GM19043 (cell line): ENCODE results near the gene CERS1.

Experiments used
- ATAC-seq: cut with Tn5 transposase; IDR thresholded peaks from one replicate; pipeline ENCODE4 v1.9.1; 2021; ENCODE audit warnings: low read depth; ENCODE audit not compliant: unreplicated experiment

The CERS1 gene

GRCh38 chr19:18895824-18896341 lies at the start of gene CERS1:
Gene CERS1, minus strand, starts transcription at chr19:18896158. Its CDS starts 86 bp downstream, at chr19:18896072.
- ATAC-seq, result no peak

- no peak for ATAC-seq
Measured at GRCh38 chr19:18945297-18945696, 49.3 kb upstream of the CERS1 start.

- no peak for ATAC-seq
Measured at GRCh38 chr19:18943465-18943864, 47.5 kb upstream of the CERS1 start.

GRCh38 chr19:18942692-18943091 lies 46.7 kb upstream of the CERS1 start:
- ATAC-seq, result no peak

- ATAC-seq, result no peak
Measured at GRCh38 chr19:18941628-18942354, 45.8 kb upstream of the CERS1 start.

- no peak for ATAC-seq
Measured at GRCh38 chr19:18940769-18941627, 45.0 kb upstream of the CERS1 start, which contains the start of gene HOMER3. Gene HOMER3, minus strand, starts transcription at chr19:18941217. Its CDS starts 2,235 bp downstream, at chr19:18938982.

DNA sequence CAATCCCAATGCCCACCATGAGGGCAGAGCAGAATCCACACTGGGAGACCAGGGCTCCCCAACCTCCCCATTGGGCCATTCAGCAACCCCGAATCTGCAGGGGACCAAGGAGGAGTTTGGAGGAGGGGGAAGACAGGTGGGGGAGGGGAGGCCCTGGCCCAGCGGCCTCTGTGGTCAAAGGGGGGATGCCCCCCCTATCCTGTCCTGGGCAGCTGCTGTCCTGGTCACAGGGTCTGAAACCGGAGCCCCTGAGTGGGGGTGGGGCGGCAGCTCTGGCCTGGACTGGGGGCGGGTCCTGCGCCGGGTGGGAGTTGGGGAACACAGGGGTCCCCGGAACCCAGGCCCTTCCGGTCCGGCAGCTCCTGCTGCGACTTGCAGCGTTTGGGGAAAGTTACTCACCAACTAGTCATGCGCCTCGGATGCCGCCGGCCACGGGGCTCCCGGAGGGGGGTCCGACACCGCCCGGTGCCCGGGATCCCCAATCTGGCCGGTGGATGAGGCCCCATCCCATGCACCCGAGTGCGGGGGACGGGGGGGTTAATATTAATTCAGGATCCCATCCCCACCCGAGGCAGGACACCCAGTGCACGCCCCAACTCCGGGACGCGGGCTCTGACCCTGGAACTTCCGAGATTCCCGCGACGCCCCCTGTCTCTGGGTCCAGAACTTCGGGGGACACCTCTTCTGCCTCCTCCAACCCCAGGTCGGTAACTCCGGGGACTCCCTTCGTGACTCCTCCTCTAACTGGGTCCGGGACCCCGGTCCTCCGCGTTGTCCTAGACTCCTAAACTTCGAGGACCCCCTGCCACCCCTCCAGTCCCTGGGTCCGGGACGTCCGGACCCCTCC lies 44.2 kb upstream of the CERS1 start:
- no peak for ATAC-seq

DNA sequence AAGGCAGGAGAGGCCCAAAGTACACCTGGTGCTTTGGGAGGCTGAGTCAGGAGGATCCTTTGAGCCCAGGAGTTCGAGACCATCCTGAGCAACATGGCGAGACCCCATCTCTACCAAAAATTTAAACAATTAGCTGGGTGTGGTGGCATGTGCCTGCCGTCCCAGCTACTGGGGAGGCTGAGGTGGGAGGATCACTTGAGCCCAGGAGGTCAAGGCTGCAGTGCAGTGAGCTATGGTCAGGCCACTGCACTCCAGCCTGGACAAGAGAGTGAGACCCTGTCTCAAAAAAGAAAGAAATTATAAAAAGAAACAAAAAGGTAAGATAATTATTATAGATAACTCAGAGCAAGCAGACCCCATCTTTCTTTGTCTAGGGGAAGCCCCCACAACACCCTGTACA lies 43.2 kb upstream of the CERS1 start:
- no peak for ATAC-seq

DNA sequence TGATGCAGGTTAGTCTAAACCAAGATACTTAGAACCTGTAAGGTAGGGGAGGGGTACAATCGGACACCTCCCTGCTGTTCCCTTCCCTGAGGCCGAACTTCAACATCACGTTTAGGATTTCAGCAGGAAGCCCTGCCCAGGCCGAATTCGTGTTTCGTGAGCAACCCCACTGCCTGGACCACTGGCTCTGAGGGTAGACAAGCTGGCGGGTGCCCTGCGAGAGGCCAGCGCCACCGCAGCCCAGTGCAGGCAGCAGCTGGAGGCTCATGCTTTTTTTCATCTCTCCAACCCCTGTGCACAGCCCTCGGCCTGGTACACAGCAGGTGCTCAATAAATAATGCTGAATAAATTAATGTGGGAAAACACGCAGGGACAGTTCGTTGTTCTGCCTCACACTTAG lies 37.3 kb upstream of the CERS1 start:
- ATAC-seq, result no peak

GRCh38 chr19:18932216-18932841 lies 36.4 kb upstream of the CERS1 start:
- no peak for ATAC-seq

GRCh38 chr19:18931316-18932162 lies 35.6 kb upstream of the CERS1 start:
- ATAC-seq, result no peak

DNA sequence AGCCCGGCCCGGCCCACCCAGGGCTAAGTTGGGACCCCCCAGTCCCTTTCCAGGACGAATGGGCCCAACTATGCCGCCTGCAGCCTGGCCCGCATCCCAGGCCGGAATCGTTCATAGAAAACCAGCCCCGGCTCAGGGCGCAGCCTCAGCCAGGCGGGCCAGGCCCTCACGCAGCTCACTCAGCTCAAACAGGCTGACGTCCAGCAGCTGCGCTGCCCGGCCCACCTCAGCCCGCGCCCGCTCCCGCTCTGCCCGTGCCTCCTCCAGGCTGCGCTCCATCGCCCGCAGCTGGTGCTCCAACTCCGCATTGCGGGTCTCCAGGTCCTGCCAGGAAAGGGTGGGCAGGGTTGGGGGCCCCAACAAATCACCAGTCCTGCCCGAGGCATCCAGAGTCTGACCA lies 33.4 kb upstream of the CERS1 start:
- no peak for ATAC-seq

GRCh38 chr19:18928018-18928805 lies 32.3 kb upstream of the CERS1 start:
- ATAC-seq, result no peak

DNA sequence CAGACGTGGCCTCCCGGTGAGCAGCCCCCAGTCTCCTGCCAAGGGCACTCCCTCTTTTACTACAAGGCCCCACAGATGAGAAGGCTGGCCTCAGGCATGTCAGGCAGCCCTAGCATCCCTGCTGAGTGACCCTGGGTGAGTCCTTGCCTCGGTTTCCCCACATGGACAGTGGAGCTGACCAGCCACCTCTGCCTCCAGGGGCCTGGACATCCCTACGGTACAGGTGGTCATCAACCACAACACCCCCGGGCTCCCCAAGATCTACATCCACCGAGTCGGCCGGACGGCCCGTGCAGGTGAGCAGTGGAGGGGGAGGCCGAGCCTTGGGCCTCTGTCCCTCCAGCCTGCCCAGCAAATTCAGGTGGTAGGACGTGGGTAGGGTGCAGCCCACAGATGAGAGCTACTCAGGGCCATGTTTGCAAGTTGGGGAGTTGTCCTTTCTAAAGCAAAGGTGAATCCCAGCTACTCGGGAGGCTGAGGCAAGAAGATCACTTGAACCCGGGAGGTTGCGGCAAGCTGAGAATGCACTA lies 28.8 kb upstream of the CERS1 start:
- no peak for ATAC-seq

DNA sequence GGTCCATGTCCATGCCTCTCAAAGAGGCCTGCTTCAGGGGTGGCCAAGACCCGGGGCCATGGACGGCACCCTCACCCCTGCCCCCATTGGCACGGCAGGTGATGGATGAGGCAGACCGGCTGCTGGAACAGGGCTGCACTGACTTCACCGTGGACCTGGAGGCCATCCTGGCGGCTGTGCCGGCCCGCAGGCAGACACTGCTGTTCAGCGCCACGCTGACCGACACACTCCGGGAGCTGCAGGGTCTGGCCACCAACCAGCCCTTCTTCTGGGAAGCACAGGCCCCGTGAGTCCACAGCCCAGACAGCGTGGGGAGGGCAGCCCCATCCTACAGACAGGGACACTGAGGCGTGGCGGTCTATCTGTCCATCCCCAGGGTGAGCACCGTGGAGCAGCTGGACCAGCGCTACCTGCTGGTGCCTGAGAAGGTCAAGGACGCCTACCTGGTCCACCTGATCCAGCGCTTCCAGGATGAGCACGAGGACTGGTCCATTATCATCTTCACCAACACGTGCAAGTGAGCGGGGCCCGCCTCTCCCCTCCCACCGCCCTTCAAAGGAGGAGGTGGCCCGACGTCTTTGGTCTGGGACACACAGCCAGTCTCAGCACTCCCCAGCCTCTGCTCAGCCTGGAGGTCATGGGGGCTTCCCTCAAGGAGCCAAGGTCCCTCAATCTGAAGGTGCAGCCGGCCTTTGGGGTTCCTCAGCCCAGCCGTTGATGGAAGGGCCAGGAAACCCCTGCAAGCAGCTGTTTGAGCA lies 26.4 kb upstream of the CERS1 start:
- ATAC-seq, result no peak

DNA sequence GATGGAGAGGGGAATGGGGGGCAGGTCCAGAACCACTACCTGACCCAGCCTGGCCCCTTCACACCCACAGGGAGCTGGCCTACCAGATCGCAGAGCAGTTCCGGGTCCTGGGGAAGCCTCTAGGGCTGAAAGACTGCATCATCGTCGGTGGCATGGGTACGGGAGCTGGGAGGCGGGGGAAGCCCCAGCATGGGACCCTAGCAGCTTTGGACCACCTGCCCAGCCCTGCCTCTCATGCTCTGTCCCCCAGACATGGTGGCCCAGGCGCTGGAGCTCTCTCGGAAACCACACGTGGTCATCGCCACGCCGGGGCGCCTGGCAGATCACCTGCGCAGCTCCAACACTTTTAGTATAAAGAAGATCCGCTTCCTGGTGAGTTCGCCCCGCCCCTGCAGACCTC lies 25.6 kb upstream of the CERS1 start:
- no peak for ATAC-seq

DNA sequence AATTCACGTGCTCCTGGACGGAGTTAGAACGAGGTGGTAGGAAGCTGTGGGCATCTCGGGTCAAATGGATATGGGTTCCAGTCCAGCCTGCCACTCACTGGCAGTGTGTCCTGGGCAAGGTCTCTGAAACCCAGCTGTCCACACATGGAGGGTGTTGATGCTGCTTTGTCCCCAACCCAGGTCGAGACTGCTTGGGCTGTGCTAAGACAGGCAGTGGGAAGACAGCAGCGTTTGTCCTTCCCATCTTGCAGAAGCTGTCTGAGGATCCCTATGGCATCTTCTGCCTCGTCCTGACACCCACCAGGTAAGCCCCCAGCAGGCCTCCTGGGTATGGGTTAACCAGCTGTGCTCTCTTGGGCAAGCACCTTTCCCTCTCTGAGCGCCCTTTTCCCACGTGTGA lies 24.4 kb upstream of the CERS1 start:
- no peak for ATAC-seq

DNA sequence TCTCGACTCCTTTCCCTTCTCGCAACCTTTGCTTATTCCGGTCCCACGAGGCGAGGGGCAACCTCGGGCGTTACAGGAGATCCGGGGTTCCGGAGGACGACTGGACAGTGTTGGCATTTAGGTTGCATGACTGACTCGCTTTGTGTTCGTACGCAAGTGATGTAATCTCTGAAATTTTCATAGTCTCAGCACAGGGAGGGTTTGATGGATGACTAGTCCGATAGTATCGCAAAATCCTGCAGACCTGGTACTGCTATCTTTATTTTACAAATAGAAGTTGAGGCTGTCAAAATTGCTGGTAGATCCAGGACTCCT lies 23.9 kb upstream of the CERS1 start:
- ATAC-seq, result no peak
